Measurements from ENCODE around the gene CDC26.

The CDC26 gene

DNA sequence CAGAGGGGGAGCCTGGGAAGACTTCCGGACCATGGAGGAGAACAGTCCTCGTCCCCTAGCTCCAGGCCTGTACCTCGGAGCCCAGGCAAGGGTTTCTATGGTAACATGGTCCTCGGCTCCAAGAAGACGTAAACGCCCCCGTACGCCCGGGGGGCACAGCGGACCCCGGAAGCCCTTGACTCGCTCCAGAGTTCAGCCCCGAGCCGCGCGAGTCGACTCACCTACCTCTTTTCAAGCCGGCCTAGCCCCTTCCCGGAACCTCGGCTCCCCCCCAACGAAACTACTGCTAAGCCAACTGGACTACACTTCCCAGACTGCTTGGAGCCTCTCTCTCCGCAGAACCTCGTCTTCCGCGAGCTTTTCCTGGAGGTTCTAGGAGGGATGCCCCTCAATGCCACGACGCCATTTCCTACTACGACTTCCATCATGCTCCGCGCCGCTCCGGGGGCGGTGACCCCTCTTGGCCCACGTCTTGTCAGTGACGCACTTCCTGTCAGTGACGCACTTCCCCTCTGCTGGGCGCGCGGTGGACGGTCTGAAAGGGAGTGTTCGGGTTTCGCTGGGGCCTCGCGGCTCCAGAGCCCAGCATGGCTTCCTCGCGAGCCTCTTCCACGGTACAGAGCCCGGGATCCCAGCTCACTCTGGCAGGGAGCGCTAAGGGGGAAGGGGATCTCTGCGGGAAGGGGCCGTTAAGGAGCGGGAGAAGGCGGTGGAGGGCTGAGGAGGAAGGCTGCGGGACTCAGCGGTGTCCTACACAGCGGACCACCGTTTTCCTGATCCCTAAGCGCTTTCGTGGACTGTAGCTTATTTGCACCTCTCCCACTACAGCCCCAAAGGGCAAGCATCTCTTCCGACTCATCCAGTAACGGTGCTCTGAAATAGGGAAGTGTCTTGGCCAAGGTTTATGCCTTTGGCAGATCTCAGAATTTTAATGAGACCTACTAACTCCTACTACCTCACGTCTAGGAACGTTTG lies at the start of gene CDC26, which contains the start of gene PRPF4:
CDC26 (minus strand) TSS at position 416 of the 975 bp plus-strand sequence. CDS start 3,065 bp downstream, outside the sequence.
PRPF4 (plus strand) TSS at position 502 of the 975 bp plus-strand sequence; CDS start at position 588, 86 bp downstream.
- DNase-seq (ENCODE audit: low spot score), result peak; percentile 93
- in situ Hi-C loops (cut with MboI; ENCODE audit: low pct_unique_long_range_greater_than_20kb, low sequenced_read_pairs, unreplicated experiment), result no loop called here
- TF ChIP-seq CTCF (IDR thresholded peaks at IDR 0.05; ENCODE audit: extremely low read depth, insufficient read depth, missing control alignments), result no peak

- TF ChIP-seq CTCF (IDR thresholded peaks at IDR 0.05; ENCODE audit: extremely low read depth, insufficient read depth, missing control alignments), result no peak
- in situ Hi-C loops (cut with MboI; ENCODE audit: low pct_unique_long_range_greater_than_20kb, low sequenced_read_pairs, unreplicated experiment), result loop anchor here (25.0 kb wide), 1 partner anchor 340 kb away; no protein-coding TSS in a partner anchor
- no peak for DNase-seq (ENCODE audit: low spot score)
Observed at GRCh38 chr9:113322671-113323070, 47.3 kb upstream of the CDC26 start.

- in situ Hi-C loops (cut with MboI; ENCODE audit: low pct_unique_long_range_greater_than_20kb, low sequenced_read_pairs, unreplicated experiment), result loop anchor here (25.0 kb wide), 1 partner anchor 342 kb away; no protein-coding TSS in a partner anchor
- TF ChIP-seq CTCF (IDR thresholded peaks at IDR 0.05; ENCODE audit: extremely low read depth, insufficient read depth, missing control alignments), result no peak
- DNase-seq (ENCODE audit: low spot score), result no peak
Observed at GRCh38 chr9:113320051-113320450, 44.7 kb upstream of the CDC26 start.

DNA sequence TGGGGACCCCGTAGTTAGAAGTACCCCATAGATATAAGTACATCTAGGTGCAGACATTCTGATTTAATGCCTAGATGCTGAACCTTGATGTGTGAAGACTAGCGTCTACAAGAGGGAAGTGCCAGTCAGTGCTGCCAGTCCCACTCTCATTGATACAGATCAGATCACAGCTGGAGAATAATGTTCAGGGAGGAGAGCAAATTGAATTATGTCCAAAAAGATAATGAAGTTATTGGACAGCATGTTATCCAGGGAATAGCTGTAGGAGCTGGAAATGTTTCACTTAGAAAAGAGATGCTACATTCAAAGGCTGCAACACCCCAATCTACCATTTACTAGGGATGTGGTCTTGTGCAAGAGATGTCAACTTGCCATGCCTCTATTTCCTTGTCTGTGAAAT lies 43.7 kb upstream of the CDC26 start:
- TF ChIP-seq CTCF (IDR thresholded peaks at IDR 0.05; ENCODE audit: extremely low read depth, insufficient read depth, missing control alignments), result no peak
- no peak for DNase-seq (ENCODE audit: low spot score)
- in situ Hi-C loops (cut with MboI; ENCODE audit: low pct_unique_long_range_greater_than_20kb, low sequenced_read_pairs, unreplicated experiment), result loop anchor here (25.0 kb wide), 1 partner anchor 343 kb away; no protein-coding TSS in a partner anchor

DNA sequence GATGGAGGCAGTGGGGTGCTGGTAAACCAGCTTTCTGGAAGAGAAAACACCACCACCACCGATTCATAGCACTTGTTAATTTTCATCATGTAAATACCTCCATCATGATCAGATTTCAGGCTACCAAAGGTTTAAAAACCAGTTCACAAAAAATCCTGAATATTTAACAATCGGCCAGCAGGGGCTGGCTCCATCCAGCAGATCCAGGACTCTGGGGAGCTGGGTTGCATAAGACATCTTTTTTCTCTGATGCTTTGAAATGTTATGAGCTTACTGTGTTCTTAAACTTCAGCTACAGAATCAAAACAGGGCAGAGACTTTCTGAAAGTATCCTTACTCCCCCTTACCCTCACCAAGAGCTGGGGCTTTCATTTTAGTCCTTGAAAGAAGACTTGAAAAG lies 42.4 kb upstream of the CDC26 start:
- no peak for DNase-seq (ENCODE audit: low spot score)
- no peak for TF ChIP-seq CTCF (IDR thresholded peaks at IDR 0.05; ENCODE audit: extremely low read depth, insufficient read depth, missing control alignments)
- in situ Hi-C loops (cut with MboI; ENCODE audit: low pct_unique_long_range_greater_than_20kb, low sequenced_read_pairs, unreplicated experiment), result loop anchor here (25.0 kb wide), 1 partner anchor 345 kb away; no protein-coding TSS in a partner anchor

GRCh38 chr9:113316030-113316429 lies 40.7 kb upstream of the CDC26 start:
- no peak for DNase-seq (ENCODE audit: low spot score)
- in situ Hi-C loops (cut with MboI; ENCODE audit: low pct_unique_long_range_greater_than_20kb, low sequenced_read_pairs, unreplicated experiment), result loop anchor here (25.0 kb wide), 1 partner anchor 346 kb away; no protein-coding TSS in a partner anchor
- TF ChIP-seq CTCF (IDR thresholded peaks at IDR 0.05; ENCODE audit: extremely low read depth, insufficient read depth, missing control alignments), result no peak
